Activated CD8-positive, alpha-beta T cell treated with anti-CD3 and anti-CD28 coated beads for 36 hours (primary cell): Measurements from ENCODE around the gene SEPTIN6. TPM values are rescaled to one million over a fixed set of nuclear protein-coding genes. Genes with fewer than 3 reads are reported as not detected.
"Not testable (repeated sequence)": the region's sequence is repeated elsewhere in the genome, so short reads cannot be mapped to it uniquely, and the experiment has no call there.

Source experiments
- ATAC-seq: fragments of 200-7000 bp; cut with Tn5 transposase; one replicate; pipeline ENCODE4 v1.10.0; 2021; ENCODE audit warnings: mild to moderate bottlenecking, moderate library complexity
- CTCF ChIA-PET: fragments of 350-600 bp; sonication (Branson Sonifier 250); formaldehyde crosslinking; loops from one replicate; lab custom pipeline; 2021; ENCODE audit warnings: antibody characterized with exemption; lab: Charles Lee
- POLR2A ChIA-PET: fragments of 350-600 bp; sonication (Branson Sonifier 250); formaldehyde crosslinking; loops from one replicate; lab custom pipeline; 2021; ENCODE audit warnings: antibody characterized with exemption; lab: Charles Lee
- DNase-seq: peaks from one replicate; pipeline ENCODE4 v3.0.0-alpha.2; 2020
- H3K27ac Mint-ChIP-seq: one replicate; pipeline ENCODE4 v1.8.0; 2021; ENCODE audit warnings: mild to moderate bottlenecking, mixed read lengths
- H3K27me3 Mint-ChIP-seq: one replicate; pipeline ENCODE4 v1.8.0; 2021; ENCODE audit warnings: mixed read lengths
- H3K36me3 Mint-ChIP-seq: one replicate; pipeline ENCODE4 v1.8.0; 2021; ENCODE audit warnings: low read depth, mixed read lengths
- H3K4me1 Mint-ChIP-seq: one replicate; pipeline ENCODE4 v1.8.0; 2021; ENCODE audit warnings: low read depth, mixed read lengths
- H3K4me3 Mint-ChIP-seq: one replicate; pipeline ENCODE4 v1.8.0; 2021; ENCODE audit warnings: mild to moderate bottlenecking, moderate library complexity, mixed read lengths
- H3K9me3 Mint-ChIP-seq: one replicate; pipeline ENCODE4 v1.8.0; 2021; ENCODE audit warnings: mixed read lengths
- intact Hi-C: fragments of 100-400 bp; cut with micrococcal nuclease; formaldehyde crosslinking; loops from one replicate; pipeline ENCODE4 v1.10.0; 2022
- total RNA-seq, 2 experiments: library from RNA; stranded (reverse); gene quantifications; one replicate each; pipeline ENCODE4 v1.2.3, GENCODE V29; 2021
- TF ChIP-seq, protein P1 (sequence below): fragments of 200-600 bp; IDR thresholded peaks from one replicate; pipeline ENCODE4 v1.8.0; 2022; ENCODE audit warnings: antibody characterized with exemption, mild to moderate bottlenecking

Gene SEPTIN6
- total RNA-seq, 2 experiments from 2014 or later: 205 to 209 TPM

DNA sequence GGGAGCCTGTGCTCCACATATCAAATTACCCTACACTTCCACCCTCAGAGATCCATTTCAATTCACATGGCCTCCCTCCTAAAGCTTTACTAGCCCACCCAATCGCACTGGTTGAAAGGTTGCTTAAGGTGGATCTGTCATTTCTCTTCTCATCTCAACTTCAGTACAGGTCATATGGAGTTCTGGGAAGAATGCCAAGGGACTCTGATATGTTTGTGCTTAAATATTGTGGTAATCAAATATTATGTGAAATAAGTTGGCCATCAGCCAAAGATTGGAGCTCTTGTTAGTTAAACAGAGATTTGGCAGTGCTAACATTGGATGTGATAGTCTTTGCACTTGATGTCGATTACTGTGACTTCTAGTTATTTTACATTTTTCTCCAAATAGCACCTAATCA lies 20.5 kb downstream of the SEPTIN6 start:
- no peaks in the 10 kb centered on the region for H3K9me3 Mint-ChIP-seq
- peaks cover 33% of the 10 kb centered on the region for H3K4me1 Mint-ChIP-seq

DNA sequence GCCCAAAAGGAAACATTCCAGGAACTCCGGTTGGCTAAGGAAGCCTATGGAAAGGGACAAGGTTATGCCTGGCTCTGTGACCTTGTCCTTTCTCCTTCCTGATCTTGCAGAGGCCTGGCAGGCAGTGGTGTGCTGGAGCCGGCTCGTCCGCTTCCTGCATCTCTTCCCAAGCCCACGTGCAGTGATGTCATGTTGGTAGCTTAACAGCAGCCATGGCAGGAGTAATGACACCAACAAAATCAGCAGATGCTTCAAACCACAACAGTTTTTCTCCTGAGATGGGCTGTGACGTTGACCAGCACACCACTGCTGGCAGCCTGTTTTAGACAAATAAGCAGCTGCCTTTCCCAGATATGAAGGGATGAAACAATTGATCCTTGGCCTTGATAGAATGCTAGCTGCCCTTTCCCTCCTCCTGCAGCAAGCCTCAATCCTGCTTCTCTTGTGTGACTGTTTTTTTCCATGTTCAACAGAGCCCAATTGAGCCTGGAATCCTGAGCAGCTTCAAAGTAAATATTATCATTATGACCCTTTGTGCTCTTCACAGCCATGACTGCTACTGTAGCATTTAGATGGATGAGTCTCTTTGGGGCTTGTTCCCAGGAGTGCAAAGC lies 23.4 kb downstream of the SEPTIN6 start:
- ATAC-seq: no peak
- Mint-ChIP-seq H3K27ac (peak overlapping the region; percentile 55), H3K27me3 (no peaks in the 10 kb centered on the region)

More for the DNA sequence above, 20.5 kb downstream of the SEPTIN6 start:
- Mint-ChIP-seq H3K36me3 (peaks cover 37% of the 10 kb centered on the region), H3K27me3 (no peaks in the 10 kb centered on the region), H3K4me3 (no peak overlapping the region), H3K27ac (peak overlapping the region; percentile 80)
- TF ChIP-seq, protein P1, sequence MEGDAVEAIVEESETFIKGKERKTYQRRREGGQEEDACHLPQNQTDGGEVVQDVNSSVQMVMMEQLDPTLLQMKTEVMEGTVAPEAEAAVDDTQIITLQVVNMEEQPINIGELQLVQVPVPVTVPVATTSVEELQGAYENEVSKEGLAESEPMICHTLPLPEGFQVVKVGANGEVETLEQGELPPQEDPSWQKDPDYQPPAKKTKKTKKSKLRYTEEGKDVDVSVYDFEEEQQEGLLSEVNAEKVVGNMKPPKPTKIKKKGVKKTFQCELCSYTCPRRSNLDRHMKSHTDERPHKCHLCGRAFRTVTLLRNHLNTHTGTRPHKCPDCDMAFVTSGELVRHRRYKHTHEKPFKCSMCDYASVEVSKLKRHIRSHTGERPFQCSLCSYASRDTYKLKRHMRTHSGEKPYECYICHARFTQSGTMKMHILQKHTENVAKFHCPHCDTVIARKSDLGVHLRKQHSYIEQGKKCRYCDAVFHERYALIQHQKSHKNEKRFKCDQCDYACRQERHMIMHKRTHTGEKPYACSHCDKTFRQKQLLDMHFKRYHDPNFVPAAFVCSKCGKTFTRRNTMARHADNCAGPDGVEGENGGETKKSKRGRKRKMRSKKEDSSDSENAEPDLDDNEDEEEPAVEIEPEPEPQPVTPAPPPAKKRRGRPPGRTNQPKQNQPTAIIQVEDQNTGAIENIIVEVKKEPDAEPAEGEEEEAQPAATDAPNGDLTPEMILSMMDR: no peak
- no peak for DNase-seq
- CTCF ChIA-PET: interaction anchor here (1.0 to 1.8 kb wide), 2 partner anchors 26 to 57 kb away, joined by 3 to 6 read pairs; no protein-coding TSS in a partner anchor
- POLR2A ChIA-PET: interaction anchor here (0.5 to 2.2 kb wide), 6 partner anchors 10 to 66 kb away, joined by 3 to 7 read pairs (median 4); partner anchors contain the start of gene NKRF
- ATAC-seq: no peak
- intact Hi-C loops: no loop called here

DNA sequence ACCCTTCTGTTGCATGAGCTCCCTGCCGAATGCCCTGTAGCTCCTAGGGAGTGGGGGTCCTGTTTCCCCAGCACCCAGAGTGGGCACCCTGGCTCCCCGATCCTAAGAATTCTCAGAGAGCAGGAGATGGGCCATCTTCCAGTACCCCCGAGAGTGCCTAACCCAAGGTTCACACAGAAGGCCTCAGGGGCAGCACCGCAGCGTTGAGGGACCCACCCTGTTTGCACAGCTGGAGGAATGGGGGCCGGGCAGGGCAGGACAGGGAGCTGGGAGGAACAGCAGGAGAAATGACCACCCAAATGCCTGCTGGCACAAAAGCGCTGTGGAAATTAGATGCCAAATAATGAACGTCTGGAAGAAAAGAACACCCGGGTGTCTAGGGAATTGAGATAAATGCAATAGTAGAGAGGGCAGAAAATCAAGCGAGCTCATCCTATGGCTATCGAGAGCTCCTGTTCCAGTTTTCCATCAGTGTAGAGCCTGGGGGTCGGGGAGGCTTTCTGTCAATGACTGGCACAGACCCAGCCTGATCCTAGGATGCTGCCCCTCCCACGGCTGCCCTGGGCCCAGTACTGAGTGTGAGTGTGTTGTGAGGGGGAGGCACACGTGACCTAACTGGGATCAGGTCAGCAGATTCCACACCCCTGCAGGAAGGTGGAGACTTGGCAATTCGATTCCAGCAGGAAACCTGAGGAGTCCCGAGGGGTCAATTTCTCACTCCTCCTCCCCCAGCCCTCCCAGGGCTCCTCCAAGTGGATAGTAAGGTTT lies 25.7 kb downstream of the SEPTIN6 start:
- Mint-ChIP-seq H3K4me3 (no peak overlapping the region), H3K27ac (peak overlapping the region; percentile 57), H3K27me3 (no peaks in the 10 kb centered on the region), H3K9me3 (no peaks in the 10 kb centered on the region), H3K4me1 (peaks cover 23% of the 10 kb centered on the region), H3K36me3 (peaks cover 32% of the 10 kb centered on the region)
- TF ChIP-seq, protein P1: no peak
- ChIA-PET CTCF (interaction anchor here (0.5 to 1.6 kb wide), 2 partner anchors 8 to 10 kb away, joined by 4 read pairs; no protein-coding TSS in a partner anchor), POLR2A (interaction anchor here (0.5 to 2.3 kb wide), 2 partner anchors 24 to 25 kb away, joined by 3 to 6 read pairs; partner anchors contain the start of gene SEPTIN6)
- DNase-seq (no peak), ATAC-seq (no peak)
- intact Hi-C loops: no loop called here

More for the DNA sequence above, 23.4 kb downstream of the SEPTIN6 start:
- Mint-ChIP-seq H3K36me3 (peaks cover 32% of the 10 kb centered on the region), H3K4me1 (peaks cover 14% of the 10 kb centered on the region), H3K9me3 (no peaks in the 10 kb centered on the region), H3K4me3 (no peak overlapping the region)
- DNase-seq: no peak
- TF ChIP-seq, protein P1: no peak
- ChIA-PET POLR2A (interaction anchor here (0.9 to 2.3 kb wide), 3 partner anchors 9 to 23 kb away, joined by 3 to 6 read pairs (median 4); partner anchors contain the start of gene SEPTIN6), CTCF (interaction anchor here (1.0 kb wide), 1 partner anchor 9 kb away, joined by 4 read pairs; no protein-coding TSS in a partner anchor)
- intact Hi-C loops: no loop called here

DNA sequence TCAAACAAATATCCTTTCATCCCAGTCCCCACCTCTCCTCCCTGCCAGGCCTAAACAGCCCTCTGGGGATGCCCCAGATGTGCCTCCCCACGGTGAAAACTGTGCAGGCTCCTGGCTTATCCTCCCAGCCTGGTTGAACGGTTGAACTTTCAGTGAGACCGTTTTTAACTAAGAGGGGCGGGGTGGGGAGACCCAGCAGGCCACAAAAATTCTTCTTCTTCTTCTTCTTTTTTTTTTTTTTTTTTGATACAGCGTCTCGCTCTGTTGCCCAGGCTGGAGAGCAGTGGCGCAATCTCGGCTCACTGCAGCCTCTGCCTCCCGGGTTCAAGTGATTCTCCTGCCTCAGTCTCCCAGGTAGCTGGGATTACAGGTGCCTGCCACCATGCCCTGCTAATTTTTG lies 28.1 kb downstream of the SEPTIN6 start:
- H3K27ac Mint-ChIP-seq, H3K9me3 Mint-ChIP-seq, H3K4me3 Mint-ChIP-seq, intact Hi-C loops, ATAC-seq, DNase-seq, POLR2A ChIA-PET, H3K27me3 Mint-ChIP-seq, CTCF ChIA-PET: not testable (repeated sequence)
- H3K36me3 Mint-ChIP-seq: peaks cover 34% of the 10 kb centered on the region
- H3K4me1 Mint-ChIP-seq: peaks cover 31% of the 10 kb centered on the region

DNA sequence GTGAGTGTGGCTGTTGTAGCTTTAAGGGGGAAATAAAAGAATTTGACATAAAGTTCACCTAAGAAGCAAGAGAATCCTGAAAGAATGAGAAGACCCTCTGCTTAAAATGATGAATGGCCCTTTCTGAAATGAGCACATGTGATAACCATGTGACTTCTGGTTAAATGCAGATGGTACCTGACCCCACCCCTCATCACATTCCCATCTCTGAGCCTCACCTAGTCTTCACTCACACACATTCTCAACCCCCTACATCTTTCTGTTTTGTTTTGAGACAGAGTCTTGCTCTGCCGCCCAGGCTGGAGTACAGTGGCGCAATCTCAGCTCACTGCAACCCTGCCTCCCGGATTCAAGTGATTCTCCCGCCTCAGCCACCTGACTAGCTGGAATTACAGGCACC lies 31.5 kb downstream of the SEPTIN6 start:
- TF ChIP-seq, protein P1: no peak
- H3K9me3 Mint-ChIP-seq: no peaks in the 10 kb centered on the region
- CTCF ChIA-PET: interaction anchor here (2.6 kb wide), 1 partner anchor 68 kb away, joined by 14 read pairs; no protein-coding TSS in a partner anchor
- H3K27me3 Mint-ChIP-seq: no peaks in the 10 kb centered on the region
- no peak for DNase-seq
- POLR2A ChIA-PET: interaction anchor here (1.0 to 1.3 kb wide), 2 partner anchors 10 to 24 kb away, joined by 3 to 5 read pairs; no protein-coding TSS in a partner anchor
- H3K4me1 Mint-ChIP-seq: peaks cover 37% of the 10 kb centered on the region
- H3K36me3 Mint-ChIP-seq: peaks cover 41% of the 10 kb centered on the region
- H3K27ac Mint-ChIP-seq: no peak overlapping the region
- H3K4me3 Mint-ChIP-seq: no peak overlapping the region
- intact Hi-C loops: no loop called here
- no peak for ATAC-seq
